B cell (primary cell): ENCODE results near the gene CADM1. TPM values are rescaled to one million over a fixed set of nuclear protein-coding genes. Genes with fewer than 3 reads are reported as not detected.

Source experiments
- ATAC-seq: fragments of 200-7000 bp; cut with Tn5 transposase; one replicate; pipeline ENCODE4 v1.10.0; 2021; ENCODE audit warnings: low read depth, mild to moderate bottlenecking, moderate number of reproducible peaks, moderate library complexity
- CTCF ChIA-PET: fragments of 350-600 bp; sonication (Branson Sonifier 250); formaldehyde crosslinking; loops from one replicate; lab custom pipeline; 2021; ENCODE audit warnings: antibody characterized with exemption, inconsistent platforms; lab: Charles Lee
- POLR2A ChIA-PET: fragments of 350-600 bp; sonication (Branson Sonifier 250); formaldehyde crosslinking; loops from one replicate; lab custom pipeline; 2021; ENCODE audit warnings: antibody characterized with exemption; lab: Charles Lee
- DNase-seq: peaks from one replicate; pipeline ENCODE4 v3.0.0; 2013
- H2AFZ ChIP-seq: 2 replicates; pipeline ENCODE4 v1.6.1; 2012; ENCODE audit warnings: mild to moderate bottlenecking, low read depth, low read length; ENCODE audit not compliant: insufficient read depth, poor library complexity, severe bottlenecking
- H3K27ac ChIP-seq, 2 donors: 1 replicate in 1 of 2; 2 replicates in 1 of 2; pipeline ENCODE4 v1.5.1; 2012 to 2013; ENCODE audit warnings: low read length in 2 of 2, mild to moderate bottlenecking in 2 of 2, moderate library complexity in 1 of 2
- H3K27me3 ChIP-seq, 4 experiments: fragments of 200-600 bp in 1 of 4; sonication (generic) in 1 of 4; replicated peaks in 1 of 4; 1 replicate in 2 of 4; 2 replicates in 2 of 4; pipeline versions ENCODE4 v1.6.1 to v1.7.0; 2013 to 2016; ENCODE audit warnings: low read length in 3 of 4, mild to moderate bottlenecking in 2 of 4, mixed read lengths in 1 of 4, moderate library complexity in 1 of 4; ENCODE audit not compliant: insufficient read depth in 4 of 4, control insufficient read depth in 3 of 4; ENCODE audit errors: control extremely low read depth in 1 of 4
- H3K36me3 ChIP-seq, 2 experiments: replicated peaks in 1 of 2; 1 replicate in 1 of 2; 2 replicates in 1 of 2; pipeline versions ENCODE4 v1.6.1 to v1.7.1; 2013; ENCODE audit warnings: low read length in 1 of 2; ENCODE audit not compliant: insufficient read depth in 2 of 2, control insufficient read depth in 1 of 2; ENCODE audit errors: control extremely low read depth in 1 of 2, extremely low read depth in 1 of 2
- H3K4me1 ChIP-seq, 2 donors: fragments of 200-600 bp in 1 of 2; sonication (generic) in 1 of 2; 1 replicate in 1 of 2; 2 replicates in 1 of 2; pipeline versions ENCODE4 v1.5.1 to v1.6.1; 2013 to 2017; ENCODE audit warnings: low read length in 2 of 2; ENCODE audit not compliant: control insufficient read depth in 2 of 2, insufficient read depth in 2 of 2
- H3K4me2 ChIP-seq: replicated peaks from 2 replicates; pipeline ENCODE3; 2012; ENCODE audit warnings: mild to moderate bottlenecking, low read depth, low read length; ENCODE audit not compliant: poor library complexity, severe bottlenecking
- H3K4me3 ChIP-seq, 5 experiments: fragments of 200-600 bp in 1 of 5; sonication (generic) in 1 of 5; 1 replicate in 3 of 5; 2 replicates in 2 of 5; pipeline versions ENCODE4 v1.5.1 to v1.7.0; 2011 to 2016; ENCODE audit warnings: low read length in 4 of 5, mild to moderate bottlenecking in 4 of 5, low read depth in 2 of 5, control low read depth in 1 of 5, moderate library complexity in 1 of 5; ENCODE audit not compliant: insufficient read depth in 1 of 5; ENCODE audit errors: control extremely low read depth in 1 of 5, extremely low read depth in 1 of 5
- H3K79me2 ChIP-seq: fragments of 200-600 bp; sonication (generic); one replicate; pipeline ENCODE4 v1.6.0; 2016; ENCODE audit warnings: low read length; ENCODE audit not compliant: control insufficient read depth, insufficient read depth
- H3K9ac ChIP-seq: fragments of 200-600 bp; sonication (generic); 2 replicates; pipeline ENCODE4 v1.6.1; 2017; ENCODE audit warnings: mild to moderate bottlenecking, low read length, moderate library complexity
- H3K9me3 ChIP-seq, 3 donors: one replicate each; pipeline versions ENCODE4 v1.6.1 to v1.7.1; 2013; ENCODE audit warnings: low read length in 2 of 3; ENCODE audit not compliant: control insufficient read depth in 2 of 3, insufficient read depth in 1 of 3; ENCODE audit errors: control extremely low read depth in 1 of 3
- H4K20me1 ChIP-seq: 2 replicates; pipeline ENCODE4 v1.6.0; 2012; ENCODE audit warnings: mild to moderate bottlenecking, low read length; ENCODE audit not compliant: insufficient read depth, control insufficient read depth, poor library complexity, severe bottlenecking
- H3K27ac Mint-ChIP-seq: one replicate; pipeline ENCODE4 v1.8.0; 2021; ENCODE audit warnings: mixed read lengths
- H3K27me3 Mint-ChIP-seq: one replicate; pipeline ENCODE4 v1.8.0; 2021; ENCODE audit warnings: mixed read lengths
- H3K4me1 Mint-ChIP-seq: one replicate; pipeline ENCODE4 v1.8.0; 2021; ENCODE audit warnings: mixed read lengths
- H3K4me3 Mint-ChIP-seq: one replicate; pipeline ENCODE4 v1.8.0; 2021; ENCODE audit warnings: mixed read lengths
- H3K9me3 Mint-ChIP-seq: one replicate; pipeline ENCODE4 v1.8.0; 2022; ENCODE audit warnings: mixed read lengths; ENCODE audit not compliant: insufficient read depth
- CTCF ChIP-seq: fragments of 200-600 bp; IDR thresholded peaks from one replicate; pipeline ENCODE4 v1.8.0; 2022; ENCODE audit warnings: antibody characterized with exemption, mild to moderate bottlenecking
- EZH2 ChIP-seq: IDR thresholded peaks from 2 replicates; pipeline ENCODE4 v1.6.1; 2012; ENCODE audit warnings: borderline replicate concordance, low read depth, mild to moderate bottlenecking, moderate library complexity, low read length; ENCODE audit not compliant: insufficient read depth, poor library complexity, severe bottlenecking
- WGBS: methylation state at CpG from one replicate; pipeline ENCODE4 v1.1.5; 2013; ENCODE audit warnings: missing lambda C conversion rate; ENCODE audit not compliant: insufficient coverage; 5-methylcytosine and 5-hydroxymethylcytosine counted together
- intact Hi-C: fragments of 100-400 bp; cut with micrococcal nuclease; formaldehyde crosslinking; loops from one replicate; pipeline ENCODE4 v1.10.0; 2022
- polyA plus RNA-seq: library from polyadenylated mRNA; depleted of rRNA; stranded (reverse); fragments of >200 nt; gene quantifications from 2 replicates; pipeline ENCODE4 v1.2.3, GENCODE V29; 2012
- total RNA-seq, 2 donors: library from RNA; stranded (reverse); fragments of 120-200 nt in 1 of 2; gene quantifications; 1 replicate in 1 of 2; 2 replicates in 1 of 2; pipeline versions ENCODE4 v1.2.3 to v1.2.4, GENCODE V29; 2013 to 2022

CADM1 gene
- total and polyA plus RNA-seq, 2 donors (not counting 1 experiment from before 2014, with no cell fraction given): 0.43 to 0.49 TPM

- Mint-ChIP-seq H3K9me3 (no peaks in the 10 kb centered on the region), H3K27ac (no peak overlapping the region), H3K27me3 (peaks cover 3% of the 10 kb centered on the region), H3K4me1 (no peaks in the 10 kb centered on the region), H3K4me3 (no peak overlapping the region)
- Histone ChIP-seq H3K27me3 (no peaks in the 10 kb centered on the region), H3K36me3 (no peaks in the 10 kb centered on the region), H2AFZ (no peak overlapping the region), H4K20me1 (no peaks in the 10 kb centered on the region), H3K79me2 (no peaks in the 10 kb centered on the region), H3K4me1 (no peaks in the 10 kb centered on the region), H3K4me2 (no peak overlapping the region), H3K4me3 (no peak overlapping the region), H3K9me3 (no peaks in the 10 kb centered on the region), H3K27ac (no peak overlapping the region), H3K9ac (no peak overlapping the region)
- 74% methylated on average over 2 of the region's 3 CpGs for WGBS
- ChIA-PET POLR2A (no interaction called here), CTCF (no interaction called here)
- intact Hi-C loops: loop anchor here (5.0 kb wide), 1 partner anchor 884 kb away; no protein-coding TSS in a partner anchor
- no peak for ATAC-seq
- DNase-seq: no peak
- TF ChIP-seq CTCF (no peak), EZH2 (no peak)
Measured at GRCh38 chr11:115338476-115338875, 165.7 kb downstream of the CADM1 start.

GRCh38 chr11:115334932-115335788 lies 169.1 kb downstream of the CADM1 start:
- no peaks in the 10 kb centered on the region for H3K9me3 Mint-ChIP-seq
- intact Hi-C loops: loop anchor here (5.0 kb wide), 1 partner anchor 887 kb away; no protein-coding TSS in a partner anchor
- POLR2A ChIA-PET: no interaction called here
- Histone ChIP-seq H3K27me3 (no peaks in the 10 kb centered on the region), H3K36me3 (no peaks in the 10 kb centered on the region), H2AFZ (no peak overlapping the region), H3K4me3 (no peak overlapping the region), H3K27ac (no peak overlapping the region), H4K20me1 (no peaks in the 10 kb centered on the region), H3K9me3 (no peaks in the 10 kb centered on the region), H3K4me1 (no peaks in the 10 kb centered on the region), H3K4me2 (no peak overlapping the region), H3K79me2 (no peaks in the 10 kb centered on the region), H3K9ac (no peak overlapping the region)
- H3K4me3 Mint-ChIP-seq: no peak overlapping the region
- H3K27me3 Mint-ChIP-seq: no peaks in the 10 kb centered on the region
- H3K27ac Mint-ChIP-seq: no peak overlapping the region
- no CpG with 5 or more reads among the region's 3 CpGs for WGBS
- no peak for TF ChIP-seq EZH2
- peak; percentile 70 for TF ChIP-seq CTCF
- CTCF ChIA-PET: interaction anchor here (0.6 to 3.2 kb wide), 6 partner anchors 8 to 1356 kb away, joined by 3 to 16 read pairs (median 4); no protein-coding TSS in a partner anchor
- ATAC-seq (no peak), DNase-seq (peak; percentile 16)
- no peaks in the 10 kb centered on the region for H3K4me1 Mint-ChIP-seq
